Endodermal cell (in vitro differentiated cells): ENCODE data around the gene C12orf57. TPM values are rescaled to one million over a fixed set of nuclear protein-coding genes. Genes with fewer than 3 reads are reported as not detected.
A peak's percentile ranks its signal among the peaks of the same experiment; 100 is the strongest.

Experiments
- DNase-seq: peaks from one replicate; pipeline ENCODE4 v3.0.0-alpha.2; 2017
- H3K27ac ChIP-seq: 2 replicates; pipeline ENCODE4 v1.5.1; 2013; ENCODE audit warnings: mild to moderate bottlenecking, low read depth, low read length, moderate library complexity
- H3K27me3 ChIP-seq: 2 replicates; pipeline ENCODE4 v1.6.1; 2013; ENCODE audit warnings: mild to moderate bottlenecking, low read length, moderate library complexity; ENCODE audit not compliant: insufficient read depth, control insufficient read depth, poor library complexity, severe bottlenecking
- H3K36me3 ChIP-seq: 2 replicates; pipeline ENCODE4 v1.7.0; 2013; ENCODE audit warnings: mild to moderate bottlenecking, low read length, moderate library complexity; ENCODE audit not compliant: control insufficient read depth, insufficient read depth
- H3K4me1 ChIP-seq: one replicate; pipeline ENCODE4 v1.7.0; 2013; ENCODE audit warnings: low read length; ENCODE audit not compliant: control insufficient read depth, insufficient read depth
- H3K4me3 ChIP-seq: 2 replicates; pipeline ENCODE4 v1.5.1; 2013; ENCODE audit warnings: mild to moderate bottlenecking, low read length, moderate library complexity
- H3K9ac ChIP-seq: 2 replicates; pipeline ENCODE4 v1.6.1; 2013; ENCODE audit warnings: mild to moderate bottlenecking, low read length, moderate library complexity; ENCODE audit not compliant: poor library complexity, severe bottlenecking; ENCODE audit errors: extremely low read depth
- H3K9me3 ChIP-seq: 2 replicates; pipeline ENCODE4 v1.6.1; 2013; ENCODE audit warnings: mild to moderate bottlenecking, low read length, moderate library complexity; ENCODE audit not compliant: control insufficient read depth
- H3K27ac Mint-ChIP-seq: 2 replicates; pipeline ENCODE4 v1.8.0; 2020; ENCODE audit warnings: mixed read lengths
- H3K27me3 Mint-ChIP-seq: 2 replicates; pipeline ENCODE4 v1.8.0; 2021; ENCODE audit warnings: mild to moderate bottlenecking, mixed read lengths; ENCODE audit not compliant: insufficient read depth
- H3K36me3 Mint-ChIP-seq: 2 replicates; pipeline ENCODE4 v1.8.0; 2020; ENCODE audit warnings: low read depth, mixed read lengths
- H3K4me1 Mint-ChIP-seq: 2 replicates; pipeline ENCODE4 v1.8.0; 2020; ENCODE audit warnings: mixed read lengths
- H3K4me3 Mint-ChIP-seq: 2 replicates; pipeline ENCODE4 v1.8.0; 2020; ENCODE audit warnings: mild to moderate bottlenecking, moderate library complexity, mixed read lengths
- H3K9me3 Mint-ChIP-seq: 2 replicates; pipeline ENCODE4 v1.8.0; 2020; ENCODE audit warnings: mild to moderate bottlenecking, mixed read lengths
- CTCF ChIP-seq: fragments of 200-600 bp; sonication (generic); conservative IDR thresholded peaks from 2 replicates; pipeline ENCODE4 v1.5.0; 2021; ENCODE audit warnings: antibody characterized with exemption, mild to moderate bottlenecking
- WGBS, 2 experiments: methylation state at CpG; one replicate each; pipeline versions ENCODE4 v1.1.5 to v1.1.7; 2013; ENCODE audit warnings: missing lambda C conversion rate in 2 of 2, mixed read lengths in 1 of 2; ENCODE audit not compliant: insufficient coverage in 1 of 2, insufficient read length in 1 of 2; 5-methylcytosine and 5-hydroxymethylcytosine counted together
- total RNA-seq, 2 donors: library from RNA; stranded (reverse); fragmentation: NEBNext Ultra II Directional in 1 of 2; extraction: Animal tissue kit (Norgen Biotek cat#: 25700) in 1 of 2; gene quantifications; 2 replicates in 1 of 2; 3 replicates in 1 of 2; pipeline ENCODE4 v1.2.1, GENCODE V29; 2021

C12orf57 gene
- total RNA-seq, 2 donors from 2014 or later: 141 to 257 TPM

GRCh38 chr12:6936194-6936635 is 7.6 kb upstream of the C12orf57 start:
- Histone ChIP-seq H3K27ac (no peak overlapping the region), H3K4me1 (peaks cover 10% of the 10 kb centered on the region), H3K36me3 (peaks cover 69% of the 10 kb centered on the region), H3K27me3 (no peaks in the 10 kb centered on the region), H3K9me3 (no peaks in the 10 kb centered on the region), H3K9ac (no peak overlapping the region), H3K4me3 (no peak overlapping the region)
- Mint-ChIP-seq H3K4me1 (peaks cover 25% of the 10 kb centered on the region), H3K27ac (peak overlapping the region; percentile 89), H3K27me3 (no peaks in the 10 kb centered on the region), H3K9me3 (no peaks in the 10 kb centered on the region), H3K36me3 (peaks cover 69% of the 10 kb centered on the region), H3K4me3 (peak overlapping the region; percentile 63)
- DNase-seq: no peak
- no peak for TF ChIP-seq CTCF
- WGBS, 2 experiments: 99 to 100% methylated on average over 1 to 3 of the region's 3 CpGs

GRCh38 chr12:6936636-6937480 is 7.0 kb upstream of the C12orf57 start:
- peak overlapping the region; percentile 89 for H3K27ac Mint-ChIP-seq
- H3K4me3 Mint-ChIP-seq: peak overlapping the region; percentile 63
- no peak overlapping the region for H3K9ac ChIP-seq
- no peaks in the 10 kb centered on the region for H3K9me3 ChIP-seq
- peak; percentile 71 for DNase-seq
- peaks cover 10% of the 10 kb centered on the region for H3K4me1 ChIP-seq
- WGBS, 2 experiments: 82 to 94% methylated on average over 15 to 36 of the region's 36 CpGs
- H3K27me3 Mint-ChIP-seq: no peaks in the 10 kb centered on the region
- no peaks in the 10 kb centered on the region for H3K9me3 Mint-ChIP-seq
- peaks cover 75% of the 10 kb centered on the region for H3K36me3 ChIP-seq
- H3K36me3 Mint-ChIP-seq: peaks cover 74% of the 10 kb centered on the region
- H3K27me3 ChIP-seq: no peaks in the 10 kb centered on the region
- peak overlapping the region; percentile 40 for H3K4me3 ChIP-seq
- peak overlapping the region; percentile 91 for H3K27ac ChIP-seq
- TF ChIP-seq CTCF: peak; percentile 46
- peaks cover 25% of the 10 kb centered on the region for H3K4me1 Mint-ChIP-seq

DNA sequence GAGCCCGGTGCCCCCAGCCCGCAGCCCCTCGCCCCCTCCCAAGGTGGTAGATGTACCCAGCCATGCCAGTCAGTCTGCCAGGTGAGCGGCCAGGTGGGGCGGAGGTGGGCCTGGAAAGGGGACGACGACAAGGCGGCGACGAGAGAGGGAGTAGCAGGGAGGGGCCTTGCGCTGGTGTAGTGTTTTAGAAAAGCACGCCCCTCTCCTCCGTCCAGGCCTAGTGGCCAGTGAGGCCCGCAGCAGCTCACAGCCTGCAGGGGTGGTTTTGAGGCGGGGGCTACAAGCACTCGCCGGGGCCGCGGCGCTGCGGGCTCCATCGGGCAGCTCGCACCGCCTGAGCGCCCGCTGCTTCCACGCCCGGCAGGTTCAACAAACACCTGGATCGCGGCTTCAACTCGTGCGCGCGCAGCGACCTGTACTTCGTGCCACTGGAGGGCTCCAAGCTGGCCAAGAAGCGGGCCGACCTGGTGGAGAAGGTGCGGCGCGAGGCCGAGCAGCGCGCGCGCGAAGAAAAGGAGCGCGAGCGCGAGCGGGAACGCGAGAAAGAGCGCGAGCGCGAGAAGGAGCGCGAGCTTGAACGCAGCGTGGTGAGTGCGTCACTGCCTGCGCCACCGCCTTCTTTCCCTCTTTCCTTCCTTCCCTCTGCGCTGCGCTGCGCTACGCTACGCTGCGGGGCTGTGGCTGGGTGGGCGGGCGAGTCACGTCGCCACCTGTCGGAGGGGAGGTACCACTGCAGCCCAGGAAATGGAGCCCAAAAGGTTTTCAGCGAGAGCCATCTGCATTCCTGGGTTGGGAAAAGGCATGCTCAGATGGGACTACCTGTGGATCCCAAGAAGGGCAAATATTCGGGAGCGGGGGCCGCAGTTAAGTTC is 6.1 kb upstream of the C12orf57 start:
- H3K27ac ChIP-seq: peak overlapping the region; percentile 91
- peak; percentile 99 for DNase-seq
- no peaks in the 10 kb centered on the region for H3K9me3 Mint-ChIP-seq
- peak overlapping the region; percentile 72 for H3K4me3 ChIP-seq
- H3K4me3 Mint-ChIP-seq: peak overlapping the region; percentile 63
- peak overlapping the region; percentile 67 for H3K9ac ChIP-seq
- peaks cover 80% of the 10 kb centered on the region for H3K36me3 Mint-ChIP-seq
- TF ChIP-seq CTCF: peak; percentile 99
- 7 to 15% methylated on average over 53 to 80 of the region's 80 CpGs for WGBS, 2 experiments
- no peaks in the 10 kb centered on the region for H3K9me3 ChIP-seq
- peaks cover 25% of the 10 kb centered on the region for H3K4me1 Mint-ChIP-seq
- peaks cover 81% of the 10 kb centered on the region for H3K36me3 ChIP-seq
- H3K27me3 Mint-ChIP-seq: no peaks in the 10 kb centered on the region
- peaks cover 8% of the 10 kb centered on the region for H3K4me1 ChIP-seq
- peak overlapping the region; percentile 90 for H3K27ac Mint-ChIP-seq
- H3K27me3 ChIP-seq: no peaks in the 10 kb centered on the region
